Astrocyte of the cerebellum (primary cell): ENCODE measurements around the gene LOXHD1.

Source experiments
- DNase-seq: peaks from one replicate; pipeline ENCODE4 v3.0.0-alpha.2; 2011; ENCODE audit warnings: low read depth
- H3K4me3 ChIP-seq: 2 replicates; pipeline ENCODE4 v1.5.1; 2011; ENCODE audit warnings: mild to moderate bottlenecking, low read depth, low read length, moderate library complexity
- CTCF ChIP-seq: IDR thresholded peaks from 2 replicates; pipeline ENCODE4 v1.5.1; 2012; ENCODE audit warnings: low read length, low read depth, moderate library complexity, mild to moderate bottlenecking; ENCODE audit errors: missing control alignments
- in situ Hi-C: cut with HindIII; loops from 2 replicates; pipeline ENCODE4 v1.10.0; 2017; ENCODE audit warnings: low sequenced_read_pairs

The LOXHD1 gene

GRCh38 chr18:46680784-46681695 lies 24.0 kb upstream of the LOXHD1 start:
- no peak overlapping the region for H3K4me3 ChIP-seq
- no peak for TF ChIP-seq CTCF
- no peak for DNase-seq
- in situ Hi-C loops = no loop called here

- no peak overlapping the region for H3K4me3 ChIP-seq
- no peak for DNase-seq
- no peak for TF ChIP-seq CTCF
- in situ Hi-C loops = no loop called here
Measured at GRCh38 chr18:46679846-46680598, 23.0 kb upstream of the LOXHD1 start.

GRCh38 chr18:46678785-46679399 lies 21.9 kb upstream of the LOXHD1 start:
- no peak overlapping the region for H3K4me3 ChIP-seq
- DNase-seq = no peak
- TF ChIP-seq CTCF = no peak
- in situ Hi-C loops = no loop called here

- no peak for DNase-seq
Measured at GRCh38 chr18:46678041-46678440, 21.0 kb upstream of the LOXHD1 start.

GRCh38 chr18:46677611-46678010 lies 20.6 kb upstream of the LOXHD1 start:
- no peak overlapping the region for H3K4me3 ChIP-seq
- in situ Hi-C loops = no loop called here
- no peak for TF ChIP-seq CTCF
- DNase-seq = no peak

More at GRCh38 chr18:46678041-46678440, 21.0 kb upstream of the LOXHD1 start:
- no peak overlapping the region for H3K4me3 ChIP-seq
- TF ChIP-seq CTCF = no peak
- in situ Hi-C loops = no loop called here

- peak; percentile 42 for DNase-seq
- TF ChIP-seq CTCF = no peak
- H3K4me3 ChIP-seq = no peak overlapping the region
- in situ Hi-C loops = no loop called here
Measured at GRCh38 chr18:46676182-46676835, 19.3 kb upstream of the LOXHD1 start.
